HEK293T (cell line): Measurements from ENCODE around the gene INTS2.

Experiments
- CTCF ChIA-PET: fragments of 350-600 bp; formaldehyde crosslinking; extraction: SDS; loops from one replicate; lab custom pipeline; 2021; ENCODE audit warnings: antibody characterized with exemption, inconsistent platforms; lab: Yijun Ruan, JAX
- POLR2A ChIA-PET: fragments of 350-600 bp; formaldehyde crosslinking; extraction: SDS; loops from one replicate; lab custom pipeline; 2020; ENCODE audit warnings: antibody characterized with exemption, inconsistent platforms; lab: Yijun Ruan, JAX
- DNase-seq: peaks from one replicate; pipeline ENCODE4 v3.0.0; 2012; ENCODE audit warnings: mixed read lengths; ENCODE audit errors: extremely low spot score
- ARNT ChIP-seq: fragments of 450-650 bp; IDR thresholded peaks from 2 replicates; pipeline ENCODE4 v1.6.1; 2017; ENCODE audit warnings: mild to moderate bottlenecking
- BHLHE40 ChIP-seq: fragments of 450-650 bp; IDR thresholded peaks from 2 replicates; pipeline ENCODE4 v1.6.1; 2016; ENCODE audit warnings: mild to moderate bottlenecking, moderate library complexity, borderline replicate concordance
- CTBP1 ChIP-seq: fragments of 450-650 bp; IDR thresholded peaks from 2 replicates; pipeline ENCODE4 v1.6.1; 2016; ENCODE audit warnings: borderline replicate concordance
- ELF4 ChIP-seq: fragments of 450-650 bp; IDR thresholded peaks from 2 replicates; pipeline ENCODE4 v1.6.1; 2017; ENCODE audit warnings: antibody characterized with exemption
- FOXA1 ChIP-seq: fragments of 450-650 bp; IDR thresholded peaks from 2 replicates; pipeline ENCODE4 v1.6.1; 2016; ENCODE audit warnings: mild to moderate bottlenecking
- FOXK2 ChIP-seq: fragments of 450-650 bp; IDR thresholded peaks from 2 replicates; pipeline ENCODE4 v1.6.1; 2016; ENCODE audit warnings: mild to moderate bottlenecking
- FOXM1 ChIP-seq: fragments of 450-650 bp; IDR thresholded peaks from 2 replicates; pipeline ENCODE4 v1.6.1; 2017; ENCODE audit warnings: mild to moderate bottlenecking, borderline replicate concordance
- HDGF ChIP-seq: fragments of 450-650 bp; IDR thresholded peaks from 2 replicates; pipeline ENCODE4 v1.6.1; 2017; ENCODE audit warnings: antibody characterized with exemption, borderline replicate concordance
- L3MBTL2 ChIP-seq: fragments of 450-650 bp; conservative IDR thresholded peaks from 2 replicates; pipeline ENCODE4 v1.6.1; 2016; ENCODE audit warnings: mild to moderate bottlenecking
- LEF1 ChIP-seq: fragments of 450-650 bp; IDR thresholded peaks from 2 replicates; pipeline ENCODE4 v1.6.1; 2017; ENCODE audit warnings: mild to moderate bottlenecking, borderline replicate concordance
- NFRKB ChIP-seq: fragments of 450-650 bp; IDR thresholded peaks from 2 replicates; pipeline ENCODE4 v1.6.1; 2016; ENCODE audit warnings: mild to moderate bottlenecking, moderate library complexity
- PKNOX1 ChIP-seq: fragments of 450-650 bp; IDR thresholded peaks from 2 replicates; pipeline ENCODE4 v1.6.1; 2016
- SP1 ChIP-seq: fragments of 450-650 bp; IDR thresholded peaks from 2 replicates; pipeline ENCODE4 v1.6.1; 2017
- SUZ12 ChIP-seq: fragments of 450-650 bp; IDR thresholded peaks from 2 replicates; pipeline ENCODE4 v1.6.1; 2016; ENCODE audit warnings: mild to moderate bottlenecking
- TARDBP ChIP-seq: fragments of 450-650 bp; IDR thresholded peaks from 2 replicates; pipeline ENCODE4 v1.6.1; 2016
- ZNF384 ChIP-seq: fragments of 450-650 bp; IDR thresholded peaks from 2 replicates; pipeline ENCODE4 v1.6.1; 2016

Gene INTS2, protein sequence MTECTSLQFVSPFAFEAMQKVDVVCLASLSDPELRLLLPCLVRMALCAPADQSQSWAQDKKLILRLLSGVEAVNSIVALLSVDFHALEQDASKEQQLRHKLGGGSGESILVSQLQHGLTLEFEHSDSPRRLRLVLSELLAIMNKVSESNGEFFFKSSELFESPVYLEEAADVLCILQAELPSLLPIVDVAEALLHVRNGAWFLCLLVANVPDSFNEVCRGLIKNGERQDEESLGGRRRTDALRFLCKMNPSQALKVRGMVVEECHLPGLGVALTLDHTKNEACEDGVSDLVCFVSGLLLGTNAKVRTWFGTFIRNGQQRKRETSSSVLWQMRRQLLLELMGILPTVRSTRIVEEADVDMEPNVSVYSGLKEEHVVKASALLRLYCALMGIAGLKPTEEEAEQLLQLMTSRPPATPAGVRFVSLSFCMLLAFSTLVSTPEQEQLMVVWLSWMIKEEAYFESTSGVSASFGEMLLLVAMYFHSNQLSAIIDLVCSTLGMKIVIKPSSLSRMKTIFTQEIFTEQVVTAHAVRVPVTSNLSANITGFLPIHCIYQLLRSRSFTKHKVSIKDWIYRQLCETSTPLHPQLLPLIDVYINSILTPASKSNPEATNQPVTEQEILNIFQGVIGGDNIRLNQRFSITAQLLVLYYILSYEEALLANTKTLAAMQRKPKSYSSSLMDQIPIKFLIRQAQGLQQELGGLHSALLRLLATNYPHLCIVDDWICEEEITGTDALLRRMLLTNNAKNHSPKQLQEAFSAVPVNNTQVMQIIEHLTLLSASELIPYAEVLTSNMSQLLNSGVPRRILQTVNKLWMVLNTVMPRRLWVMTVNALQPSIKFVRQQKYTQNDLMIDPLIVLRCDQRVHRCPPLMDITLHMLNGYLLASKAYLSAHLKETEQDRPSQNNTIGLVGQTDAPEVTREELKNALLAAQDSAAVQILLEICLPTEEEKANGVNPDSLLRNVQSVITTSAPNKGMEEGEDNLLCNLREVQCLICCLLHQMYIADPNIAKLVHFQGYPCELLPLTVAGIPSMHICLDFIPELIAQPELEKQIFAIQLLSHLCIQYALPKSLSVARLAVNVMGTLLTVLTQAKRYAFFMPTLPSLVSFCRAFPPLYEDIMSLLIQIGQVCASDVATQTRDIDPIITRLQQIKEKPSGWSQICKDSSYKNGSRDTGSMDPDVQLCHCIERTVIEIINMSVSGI

GRCh38 chr17:61927208-61928100 lies at the start of gene INTS2:
Gene INTS2 (minus strand): TSS chr17:61927982. CDS start chr17:61926644, 1,338 bp downstream.
- TF ChIP-seq FOXM1 (no peak), FOXA1 (no peak), CTBP1 (no peak), FOXK2 (no peak), ELF4 (peak; percentile 71), L3MBTL2 (peak; percentile 32), NFRKB (no peak), TARDBP (no peak), ZNF384 (no peak), HDGF (no peak), SUZ12 (no peak), BHLHE40 (no peak), ARNT (no peak), PKNOX1 (no peak), LEF1 (no peak), SP1 (no peak)
- peak; percentile 95 for DNase-seq
- POLR2A ChIA-PET, result interaction anchor here (0.6 to 1.8 kb wide), 10 partner anchors 10 to 1769 kb away, joined by 3 to 9 read pairs (median 3); no protein-coding TSS in a partner anchor
- CTCF ChIA-PET, result no interaction called here

DNA sequence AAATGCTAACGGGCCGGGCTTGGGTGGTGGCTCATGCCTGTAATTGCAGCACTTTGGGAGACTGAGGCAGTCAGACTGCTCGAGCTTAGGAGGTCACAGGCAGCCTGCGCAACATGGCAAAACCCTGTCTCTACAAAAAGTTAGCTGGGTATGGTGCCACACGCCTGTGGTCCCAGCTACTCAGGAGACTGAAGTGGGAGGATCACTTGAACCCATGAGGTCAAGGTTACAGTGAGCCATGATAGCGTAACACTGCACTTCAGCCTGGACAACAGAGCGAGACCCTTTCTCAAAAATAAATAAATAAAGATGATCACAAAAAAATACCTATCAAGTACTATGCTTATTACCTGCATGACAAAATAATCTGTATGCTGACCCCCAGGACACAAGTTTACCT lies 46.3 kb upstream of the INTS2 start:
- ChIA-PET POLR2A (interaction anchor here (0.6 kb wide), 1 partner anchor 1604 kb away, joined by 3 read pairs; no protein-coding TSS in a partner anchor), CTCF (no interaction called here)
- no peak for DNase-seq
- TF ChIP-seq ZNF384 (no peak), SP1 (no peak), L3MBTL2 (no peak), SUZ12 (no peak), CTBP1 (no peak), ARNT (no peak), FOXM1 (no peak), BHLHE40 (no peak), HDGF (no peak), TARDBP (no peak), PKNOX1 (no peak), LEF1 (no peak), FOXK2 (no peak), NFRKB (no peak)

DNA sequence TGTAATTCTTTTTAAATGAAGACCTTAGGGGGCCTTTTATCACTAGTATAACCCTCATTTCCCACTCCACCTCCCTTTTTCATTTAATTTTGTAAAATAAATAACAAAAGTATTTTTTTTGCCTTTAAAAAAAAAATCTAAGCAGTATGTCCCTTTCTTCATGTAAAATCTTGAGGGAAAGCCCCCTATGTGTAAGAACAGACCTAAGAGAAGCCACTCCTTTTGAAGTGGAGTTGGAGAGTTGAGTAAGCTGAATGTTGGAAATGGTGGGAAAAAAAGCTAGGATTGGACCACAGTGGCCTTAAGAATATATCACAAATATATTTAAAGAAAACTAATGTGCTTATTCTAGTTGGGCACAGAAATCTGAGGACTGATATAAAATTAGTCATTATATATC lies 44.5 kb upstream of the INTS2 start:
- TF ChIP-seq SUZ12 (no peak), LEF1 (no peak), SP1 (no peak), FOXK2 (no peak), TARDBP (no peak), ARNT (no peak), ZNF384 (no peak), FOXM1 (no peak), FOXA1 (no peak), CTBP1 (no peak)
- CTCF ChIA-PET, result no interaction called here
- no peak for DNase-seq
- POLR2A ChIA-PET, result no interaction called here

- CTCF ChIA-PET, result no interaction called here
- no peak for DNase-seq
- no peak for TF ChIP-seq PKNOX1
- TF ChIP-seq L3MBTL2, result no peak
- TF ChIP-seq FOXA1, result no peak
- TF ChIP-seq LEF1, result no peak
- no peak for TF ChIP-seq CTBP1
- TF ChIP-seq SUZ12, result no peak
- no peak for TF ChIP-seq BHLHE40
- no peak for TF ChIP-seq FOXK2
- no peak for TF ChIP-seq TARDBP
- no peak for TF ChIP-seq FOXM1
- TF ChIP-seq ELF4, result no peak
- TF ChIP-seq HDGF, result no peak
- TF ChIP-seq ARNT, result no peak
- TF ChIP-seq ZNF384, result no peak
- TF ChIP-seq NFRKB, result no peak
- no peak for TF ChIP-seq SP1
- POLR2A ChIA-PET, result no interaction called here
Observed at GRCh38 chr17:61970030-61970429, 42.2 kb upstream of the INTS2 start.
